Activated CD4-positive, alpha-beta T cell treated with anti-CD3 and anti-CD28 coated beads, Interleukin-2, Interleukin-4, amounts not matched to agents 100 ng/mL and 50 ng/mL, durations not matched to agents 16 hours and 8 hours (primary cell): Measurements from ENCODE around the gene TRPV3.
"Not testable (repeated sequence)": the region's sequence is repeated elsewhere in the genome, so short reads cannot be mapped to it uniquely, and the experiment has no call there.

Experiments
- DNase-seq: peaks from one replicate; pipeline ENCODE4 v3.0.0-alpha.2; 2020; ENCODE audit warnings: low spot score

Gene TRPV3

DNA sequence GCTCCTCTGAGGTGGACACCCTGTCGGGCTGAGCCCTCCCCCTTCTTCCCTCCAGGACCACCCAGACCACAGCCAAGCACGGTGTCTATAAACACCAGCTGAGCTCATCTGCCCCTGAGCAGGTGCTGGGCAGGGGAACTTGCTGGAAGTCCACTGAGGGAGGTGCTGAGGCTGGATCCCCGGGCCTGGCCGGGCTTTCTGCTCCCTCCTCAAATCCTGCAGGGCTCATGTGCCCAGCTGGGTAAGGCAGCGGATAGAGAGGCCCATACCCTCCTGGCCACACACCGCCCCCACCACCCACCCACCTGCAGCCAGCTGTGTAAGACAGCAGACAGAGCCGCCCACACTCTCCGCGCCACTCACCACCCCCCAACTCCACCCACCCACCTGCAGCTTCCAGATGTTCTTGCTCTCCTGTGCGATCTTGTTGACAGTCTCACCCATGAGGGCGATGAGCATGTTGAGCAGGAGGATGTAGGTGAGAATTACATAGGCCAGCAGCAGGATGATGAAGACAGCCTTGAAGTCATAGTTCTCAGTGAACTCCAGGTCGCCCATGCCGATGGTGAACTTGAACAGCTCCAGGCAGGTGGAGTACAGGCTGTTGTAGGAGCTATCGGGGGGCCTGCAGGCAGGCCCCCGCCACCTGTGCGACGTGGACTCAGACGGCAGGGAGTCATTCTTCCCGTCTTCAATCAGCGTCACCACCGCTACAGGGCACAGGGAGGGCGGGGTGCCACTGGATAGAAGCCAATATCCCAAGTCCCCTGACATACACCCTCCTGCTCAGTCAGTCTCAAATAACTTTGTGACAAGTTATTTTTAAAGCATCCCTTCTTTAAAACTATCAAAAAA, 15.9 kb upstream of the TRPV3 start:
- DNase-seq: no peak

DNA sequence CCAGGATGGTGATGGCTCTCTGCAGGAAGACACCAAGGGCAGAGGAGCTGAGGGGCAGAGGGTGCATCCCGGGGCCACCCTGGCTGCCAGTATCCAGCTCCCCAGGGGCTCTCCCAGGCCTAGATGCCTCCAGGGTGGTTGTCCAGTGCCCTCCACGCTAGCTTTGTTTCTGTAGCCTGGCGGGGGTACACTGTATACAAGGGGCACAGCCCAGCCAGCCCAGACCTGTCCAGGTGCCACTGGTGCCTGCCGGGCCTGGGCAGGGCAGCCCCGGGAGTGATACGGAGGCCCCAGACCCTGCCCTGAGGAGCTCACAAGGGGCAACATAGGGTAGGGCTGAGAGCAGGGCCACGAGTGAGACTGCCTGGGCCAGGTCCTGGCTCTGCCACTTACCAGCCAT, 14.6 kb upstream of the TRPV3 start:
- DNase-seq: no peak

DNA sequence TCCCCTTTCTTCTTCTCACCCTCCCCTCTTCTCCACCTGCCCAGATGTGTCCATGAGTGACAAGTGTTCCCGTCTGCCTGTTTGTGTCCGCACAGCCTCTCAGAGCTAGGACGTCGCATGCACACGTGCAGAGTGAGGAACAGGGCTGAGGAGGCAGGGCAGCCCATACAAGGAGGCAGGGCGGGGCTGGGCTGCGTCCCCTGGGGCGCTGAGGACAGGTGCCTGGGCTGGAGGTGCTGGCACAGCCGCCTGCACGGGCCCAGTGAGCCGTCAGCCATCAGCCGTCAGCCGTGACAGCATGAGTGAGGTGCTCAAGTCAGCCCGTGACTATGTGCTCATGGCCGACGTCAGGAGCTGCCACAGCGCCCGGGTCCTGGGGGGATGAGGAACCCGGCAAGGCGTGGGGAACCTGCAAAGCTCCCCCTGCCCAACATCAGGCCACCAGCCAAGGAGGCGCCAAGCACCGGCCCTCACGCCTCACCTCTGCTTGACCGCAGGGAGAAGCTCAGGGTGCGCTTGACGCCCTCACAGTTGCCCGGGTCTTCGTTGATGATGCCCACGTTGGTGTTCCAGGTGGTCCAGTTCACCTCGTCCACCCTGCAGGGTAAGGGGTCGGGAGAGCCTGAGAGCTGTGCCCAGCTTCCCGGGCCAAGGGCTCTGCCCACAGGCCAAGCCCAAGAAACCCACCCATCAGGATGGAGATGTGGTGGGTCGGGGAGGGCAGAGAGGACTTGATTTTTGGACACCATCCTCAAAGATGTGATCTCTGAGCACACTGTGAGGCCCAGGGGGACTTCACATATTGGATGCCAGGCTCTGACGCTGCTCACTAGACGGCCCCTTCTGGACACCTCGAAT, 13.7 kb upstream of the TRPV3 start:
- DNase-seq: no peak

- no peak for DNase-seq
These were observed 12.0 kb upstream of the TRPV3 start for GRCh38 chr17:3569534-3570137.

- no peak for DNase-seq
These were observed 8.9 kb upstream of the TRPV3 start for GRCh38 chr17:3566551-3566950.

DNA sequence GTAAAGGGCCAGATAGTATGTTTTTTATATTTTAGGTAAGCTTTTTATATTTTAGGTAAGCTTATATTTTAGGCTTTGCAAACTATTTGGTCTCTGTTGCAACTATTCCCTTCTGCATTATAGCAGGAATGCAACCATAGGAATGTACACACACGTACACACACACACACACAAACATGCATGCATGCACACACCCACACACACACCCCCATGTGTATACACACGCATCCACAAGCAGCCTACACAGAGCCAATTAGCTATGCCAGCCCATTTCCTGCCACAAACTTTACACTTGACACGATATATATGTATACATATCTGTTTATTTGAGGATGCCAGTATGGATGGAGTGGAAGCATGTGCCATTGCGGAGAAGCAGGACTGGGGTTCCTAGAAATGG, 7.5 kb upstream of the TRPV3 start:
- DNase-seq: no peak

DNA sequence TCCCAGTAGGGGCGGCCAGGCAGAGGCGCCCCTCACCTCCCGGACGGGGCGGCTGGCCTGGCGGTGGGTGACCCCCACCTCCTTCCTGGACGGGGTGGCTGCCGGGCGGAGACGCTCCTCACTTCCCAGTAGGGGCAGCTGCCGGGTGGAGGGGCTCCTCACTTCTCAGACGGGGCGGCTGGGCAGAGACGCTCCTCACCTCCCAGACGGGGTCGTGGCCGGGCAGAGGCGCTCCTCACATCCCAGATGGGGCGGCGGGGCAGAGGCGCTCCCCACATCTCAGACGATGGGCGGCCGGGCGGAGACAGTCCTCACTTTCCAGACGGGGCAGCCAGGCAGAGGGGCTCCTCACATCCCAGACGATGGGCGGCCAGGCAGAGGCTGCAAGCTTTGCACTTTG, 6.6 kb upstream of the TRPV3 start:
- not testable (repeated sequence) for DNase-seq

DNA sequence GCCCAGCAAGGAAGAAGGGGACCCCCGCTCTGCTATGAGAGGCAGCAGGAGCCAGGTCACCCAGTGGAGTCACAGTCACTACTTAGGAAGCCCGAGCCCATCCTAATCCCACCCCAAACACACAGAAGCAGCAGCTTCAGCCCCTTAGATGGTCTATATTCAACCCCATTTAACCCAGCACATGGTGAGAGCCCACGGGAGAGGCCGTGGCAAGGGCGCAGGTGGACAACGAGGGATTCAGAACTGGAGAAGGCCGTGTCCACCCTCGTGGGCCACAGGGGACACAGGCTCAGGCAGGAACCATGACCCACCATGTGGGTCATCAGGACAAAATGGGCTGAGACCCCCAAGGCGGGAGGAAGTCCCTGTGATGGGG, 1.6 kb upstream of the TRPV3 start:
- DNase-seq: no peak

- DNase-seq: peak; percentile 33
These were observed 1.1 kb upstream of the TRPV3 start for GRCh38 chr17:3558603-3559269.

GRCh38 chr17:3556916-3557767, 470 bp downstream of the TRPV3 start:
- DNase-seq: no peak

GRCh38 chr17:3556239-3556915, 1.2 kb downstream of the TRPV3 start:
- no peak for DNase-seq

GRCh38 chr17:3555189-3555796, 2.3 kb downstream of the TRPV3 start:
- DNase-seq: no peak

GRCh38 chr17:3554440-3554839, 3.2 kb downstream of the TRPV3 start:
- no peak for DNase-seq

DNA sequence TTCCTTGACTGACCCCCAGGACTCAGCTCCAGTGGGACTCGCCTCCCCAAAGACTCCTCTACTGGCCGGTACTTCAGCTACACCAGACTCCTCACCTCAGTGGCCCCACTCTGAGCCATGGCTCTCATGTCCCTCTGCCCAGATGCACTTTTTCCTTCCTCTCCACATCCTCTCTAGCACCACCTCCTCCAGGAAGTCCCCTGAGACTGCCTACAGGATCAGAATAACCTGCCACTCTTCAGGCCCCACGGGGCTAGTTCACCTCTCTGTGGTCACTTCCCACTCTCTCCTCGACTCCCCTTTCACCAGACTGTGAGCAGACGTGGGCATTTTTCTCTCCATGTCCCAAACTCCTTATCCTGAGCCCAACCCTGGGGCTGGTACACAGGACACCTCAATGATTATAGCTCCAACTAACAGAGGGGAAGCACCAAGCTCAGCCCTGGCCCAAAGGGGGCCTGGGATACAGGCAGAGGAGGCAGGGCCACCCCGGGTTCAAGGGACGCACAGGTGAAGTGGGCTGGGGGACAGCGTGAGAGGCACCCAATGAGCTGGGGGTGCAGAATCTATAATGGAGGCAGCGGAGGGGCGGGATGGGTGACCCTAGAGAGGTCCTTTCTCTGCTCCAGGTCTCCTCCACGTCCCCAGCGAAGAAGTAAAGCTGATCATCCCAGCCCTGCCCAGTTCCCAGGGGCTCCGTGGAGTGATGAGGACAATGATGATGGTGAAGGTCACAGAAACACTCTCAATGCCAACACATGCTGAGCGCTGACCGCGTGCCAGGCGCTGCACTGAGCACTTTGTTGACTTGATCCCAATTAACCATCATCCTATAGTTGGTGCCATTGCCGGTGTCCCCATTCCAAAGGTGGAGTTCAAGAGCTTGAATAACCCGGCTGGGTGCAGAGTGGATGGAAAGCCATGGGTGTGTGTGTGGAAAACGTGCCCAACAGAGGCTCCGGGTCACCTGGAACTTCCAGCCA, 3.9 kb downstream of the TRPV3 start:
- DNase-seq: no peak

DNA sequence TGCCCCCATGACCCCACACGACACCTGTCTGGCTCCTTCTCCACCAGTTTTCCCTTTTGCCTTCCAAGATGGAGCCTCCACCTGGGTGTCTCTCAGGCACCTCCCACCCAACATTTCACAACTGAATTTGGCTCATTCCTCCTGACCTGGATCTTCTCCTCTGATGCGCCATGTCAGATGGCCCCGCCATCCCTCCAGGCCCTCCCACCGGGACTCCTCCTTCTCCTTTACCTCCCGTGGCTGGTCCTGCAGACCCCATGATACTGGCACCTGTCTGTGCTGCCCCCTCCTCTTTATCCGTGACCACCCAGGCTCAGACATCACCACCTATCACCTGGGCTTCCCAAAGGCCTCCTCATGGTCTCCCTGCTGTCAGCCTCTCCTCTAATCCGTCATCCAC, 4.7 kb downstream of the TRPV3 start:
- DNase-seq: no peak

- DNase-seq: no peak
These were observed 6.4 kb downstream of the TRPV3 start for GRCh38 chr17:3551189-3551588.

GRCh38 chr17:3549610-3550162, 7.9 kb downstream of the TRPV3 start:
- DNase-seq: no peak

- no peak for DNase-seq
These were observed 10.0 kb downstream of the TRPV3 start for GRCh38 chr17:3547628-3548027.

GRCh38 chr17:3546997-3547396, 10.6 kb downstream of the TRPV3 start:
- no peak for DNase-seq
